HCT116 (cell line): Measurements from ENCODE around the gene SPEN. TPM values are rescaled to one million over a fixed set of nuclear protein-coding genes. Genes with fewer than 3 reads are reported as not detected.

Experiments
- ATAC-seq: fragments of 200-7000 bp; cut with Tn5 transposase; 2 replicates; pipeline ENCODE4 v1.9.1; 2020; ENCODE audit warnings: mild to moderate bottlenecking, moderate library complexity
- BruUV-seq: library from RNA; stranded (reverse); fragments of 400-500 nt; replicated peaks from 2 replicates; lab custom pipeline; 2021; lab: Mats Ljungman, UMichigan
- CTCF ChIA-PET: fragments of 300-600 bp; sonication (Branson Sonifier 250); formaldehyde crosslinking; loops from one replicate; lab custom pipeline; 2021; ENCODE audit warnings: antibody characterized with exemption; lab: Charles Lee
- POLR2A ChIA-PET: fragments of 300-600, 350-600 bp; sonication (Branson Sonifier 250); formaldehyde crosslinking; loops from one replicate; lab custom pipeline; 2021; ENCODE audit warnings: antibody characterized with exemption; lab: Charles Lee
- RAD21 ChIA-PET, 2 experiments: fragments of 300-600 bp; sonication (Branson Sonifier 250); formaldehyde crosslinking; loops; one replicate each; lab custom pipeline; 2023; ENCODE audit warnings: low total read pairs in 2 of 2; ENCODE audit not compliant: uncharacterized antibody in 2 of 2, unreplicated experiment in 2 of 2, low non-redundant PET in 1 of 2; lab: Charles Lee
- DNase-seq: peaks from one replicate; pipeline ENCODE4 v3.0.0-alpha.2; 2010; ENCODE audit warnings: low read depth, low spot score
- H2AFZ ChIP-seq: fragments of 200-600 bp; shearing (Covaris generic), sonication (generic); 2 replicates; pipeline ENCODE4 v1.6.1; 2017; ENCODE audit warnings: low read depth, mixed run types, mixed read lengths, antibody characterized with exemption, low read length; ENCODE audit not compliant: poor library complexity, severe bottlenecking
- H3K27ac ChIP-seq: 2 replicates; pipeline ENCODE4 v1.5.1; 2012; ENCODE audit warnings: low read depth, low read length
- H3K27me3 ChIP-seq: fragments of 200-600 bp; sonication (generic); 2 replicates; pipeline ENCODE4 v1.6.1; 2016; ENCODE audit warnings: mixed run types, low read length, mixed read lengths; ENCODE audit not compliant: insufficient read depth
- H3K36me3 ChIP-seq, 2 experiments: fragments of 200-500 bp in 1 of 2; fragments of 200-600 bp in 1 of 2; sonication (Bioruptor generic) in 1 of 2; sonication (generic) in 1 of 2; 2 replicates each; pipeline versions ENCODE4 v1.5.1 to v1.6.1; 2014 to 2016; ENCODE audit warnings: low read length in 2 of 2, inconsistent platforms in 1 of 2, mixed read lengths in 1 of 2, mixed run types in 1 of 2; ENCODE audit not compliant: insufficient read depth in 2 of 2, control insufficient read depth in 1 of 2
- H3K4me1 ChIP-seq, 2 experiments: fragments of 200-600 bp in 1 of 2; sonication (generic) in 1 of 2; 2 replicates each; pipeline versions ENCODE4 v1.5.1 to v1.6.1; 2012 to 2017; ENCODE audit warnings: low read length in 2 of 2, inconsistent platforms in 1 of 2, mild to moderate bottlenecking in 1 of 2, mixed read lengths in 1 of 2, mixed run types in 1 of 2, moderate library complexity in 1 of 2; ENCODE audit not compliant: insufficient read depth in 2 of 2, control insufficient read depth in 1 of 2
- H3K4me2 ChIP-seq: fragments of 200-600 bp; sonication (generic); 2 replicates; pipeline ENCODE4 v1.6.1; 2017; ENCODE audit warnings: mixed run types, low read length, mixed read lengths
- H3K4me3 ChIP-seq, 2 experiments: fragments of 200-600 bp in 1 of 2; sonication (generic) in 1 of 2; replicated peaks in 1 of 2; 2 replicates each; pipeline ENCODE4 v1.5.1; 2011 to 2016; ENCODE audit warnings: low read length in 2 of 2, control low read depth in 1 of 2, low read depth in 1 of 2, mild to moderate bottlenecking in 1 of 2, mixed read lengths in 1 of 2, mixed run types in 1 of 2
- H3K79me2 ChIP-seq: fragments of 200-600 bp; sonication (generic); 2 replicates; pipeline ENCODE4 v1.6.1; 2017; ENCODE audit warnings: mild to moderate bottlenecking, mixed run types, low read length, moderate library complexity, mixed read lengths; ENCODE audit not compliant: insufficient read depth
- H3K9ac ChIP-seq: fragments of 200-600 bp; sonication (generic); 2 replicates; pipeline ENCODE4 v1.6.1; 2016; ENCODE audit warnings: low read length, mixed read lengths
- H3K9me2 ChIP-seq: fragments of 200-600 bp; sonication (generic), shearing (Covaris generic); 2 replicates; pipeline ENCODE4 v1.6.1; 2017; ENCODE audit warnings: mixed run types, mild to moderate bottlenecking, moderate library complexity; ENCODE audit not compliant: insufficient read depth
- H3K9me3 ChIP-seq, 2 experiments: fragments of 200-500 bp in 1 of 2; fragments of 200-600 bp in 1 of 2; sonication (Bioruptor generic) in 1 of 2; sonication (generic) in 1 of 2; 2 replicates each; pipeline ENCODE4 v1.6.1; 2014 to 2017; ENCODE audit warnings: low read length in 2 of 2, mixed read lengths in 2 of 2, inconsistent platforms in 1 of 2, low read depth in 1 of 2, mild to moderate bottlenecking in 1 of 2, mixed run types in 1 of 2, moderate library complexity in 1 of 2; ENCODE audit not compliant: control insufficient read depth in 1 of 2, insufficient read depth in 1 of 2
- H4K20me1 ChIP-seq: fragments of 200-600 bp; sonication (generic), shearing (Covaris generic); 2 replicates; pipeline ENCODE4 v1.6.1; 2017; ENCODE audit warnings: mixed run types, mild to moderate bottlenecking, moderate library complexity; ENCODE audit not compliant: insufficient read depth
- EGR1 ChIP-seq: IDR thresholded peaks from 2 replicates; pipeline ENCODE4 v1.6.1; 2012; ENCODE audit warnings: low read depth
- EZH2 ChIP-seq: fragments of 200-600 bp; sonication (generic); IDR thresholded peaks from 2 replicates; pipeline ENCODE4 v1.6.1; 2017; ENCODE audit warnings: antibody characterized with exemption, mixed run types
- POLR2A ChIP-seq: IDR thresholded peaks from 2 replicates; pipeline ENCODE4 v1.7.0; 2011; ENCODE audit warnings: borderline replicate concordance; ENCODE audit not compliant: insufficient read depth, insufficient read length; ENCODE audit errors: extremely low read depth
- SP1 ChIP-seq: IDR thresholded peaks from 2 replicates; pipeline ENCODE4 v1.6.1; 2012; ENCODE audit warnings: low read depth
- SRF ChIP-seq: IDR thresholded peaks from 2 replicates; pipeline ENCODE4 v1.6.1; 2012; ENCODE audit warnings: low read depth
- ZFX ChIP-seq: fragments of 450-650 bp; IDR thresholded peaks from 2 replicates; pipeline ENCODE4 v1.6.1; 2017
- ZNF274 ChIP-seq: fragments of 200-500 bp; sonication (Bioruptor generic); IDR thresholded peaks from 2 replicates; pipeline ENCODE4 v1.6.1; 2014; ENCODE audit warnings: mild to moderate bottlenecking, low read depth, low read length, inconsistent platforms
- intact Hi-C: fragments of 100-400 bp; cut with micrococcal nuclease; formaldehyde crosslinking; loops from 2 replicates; pipeline ENCODE4 v1.10.0; 2022
- total RNA-seq: library from RNA; stranded (reverse); gene quantifications from one replicate; pipeline ENCODE4 v1.2.1, GENCODE V29; 2021; ENCODE audit not compliant: unreplicated experiment
- TF ChIP-seq, protein P1 (sequence below): IDR thresholded peaks from 2 replicates; pipeline ENCODE4 v1.6.1; 2012; ENCODE audit warnings: low read depth
- TF ChIP-seq, protein P2 (sequence below): IDR thresholded peaks from 2 replicates; pipeline ENCODE4 v1.6.1; 2012
- TF ChIP-seq, protein P3 (sequence below): IDR thresholded peaks from 2 replicates; pipeline ENCODE4 v1.6.1; 2012
- TF ChIP-seq, protein P4 (sequence below), 3 experiments: fragments of 200-600 bp in 1 of 3; sonication (generic) in 1 of 3; IDR thresholded peaks in 2 of 3; conservative IDR thresholded peaks in 1 of 3; 2 replicates each; pipeline ENCODE4 v1.5.1; 2012 to 2017; ENCODE audit warnings: low read depth in 2 of 3, low read length in 2 of 3, antibody characterized with exemption in 1 of 3, borderline replicate concordance in 1 of 3, control low read depth in 1 of 3, mild to moderate bottlenecking in 1 of 3, mixed read lengths in 1 of 3, mixed run types in 1 of 3, moderate library complexity in 1 of 3; ENCODE audit not compliant: insufficient read depth in 1 of 3

The SPEN gene
- total RNA-seq, 1 experiment from 2014 or later: 58.6 TPM

DNA sequence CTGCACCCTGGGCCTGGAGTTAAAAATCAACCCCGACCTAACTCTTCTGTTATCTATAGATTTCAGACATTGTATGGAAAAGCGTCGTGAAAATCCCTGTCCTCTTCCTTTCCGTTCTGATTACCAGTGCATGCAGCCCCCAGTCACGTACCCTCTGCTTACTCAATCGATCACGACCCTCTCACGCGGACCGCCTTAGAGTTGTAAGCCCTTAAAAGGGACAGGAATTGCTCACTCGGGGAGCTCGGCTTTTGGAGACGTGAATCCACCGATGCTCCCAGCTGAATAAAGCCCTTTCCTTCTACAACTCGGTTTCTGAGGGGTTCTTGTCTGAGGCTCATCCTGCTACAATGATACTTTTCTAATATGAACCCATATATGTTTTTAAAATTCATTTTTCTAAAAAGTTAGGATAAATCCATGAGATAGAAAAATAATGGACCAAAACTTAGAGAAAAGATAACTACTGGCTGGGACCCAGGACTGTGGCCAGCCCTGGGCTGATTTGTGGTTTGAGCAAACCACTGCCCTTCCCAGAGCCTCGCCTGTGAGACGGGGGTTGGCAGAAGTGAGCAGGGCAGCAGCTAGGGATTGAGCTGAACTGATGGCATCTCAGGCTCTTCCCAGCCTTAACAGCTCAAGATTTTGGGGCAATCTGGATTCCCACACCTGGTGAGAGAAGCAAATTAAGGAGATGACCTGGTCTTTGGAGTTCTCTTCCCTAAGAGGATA lies 45.1 kb upstream of the SPEN start (continued):
- TF ChIP-seq, protein P1, sequence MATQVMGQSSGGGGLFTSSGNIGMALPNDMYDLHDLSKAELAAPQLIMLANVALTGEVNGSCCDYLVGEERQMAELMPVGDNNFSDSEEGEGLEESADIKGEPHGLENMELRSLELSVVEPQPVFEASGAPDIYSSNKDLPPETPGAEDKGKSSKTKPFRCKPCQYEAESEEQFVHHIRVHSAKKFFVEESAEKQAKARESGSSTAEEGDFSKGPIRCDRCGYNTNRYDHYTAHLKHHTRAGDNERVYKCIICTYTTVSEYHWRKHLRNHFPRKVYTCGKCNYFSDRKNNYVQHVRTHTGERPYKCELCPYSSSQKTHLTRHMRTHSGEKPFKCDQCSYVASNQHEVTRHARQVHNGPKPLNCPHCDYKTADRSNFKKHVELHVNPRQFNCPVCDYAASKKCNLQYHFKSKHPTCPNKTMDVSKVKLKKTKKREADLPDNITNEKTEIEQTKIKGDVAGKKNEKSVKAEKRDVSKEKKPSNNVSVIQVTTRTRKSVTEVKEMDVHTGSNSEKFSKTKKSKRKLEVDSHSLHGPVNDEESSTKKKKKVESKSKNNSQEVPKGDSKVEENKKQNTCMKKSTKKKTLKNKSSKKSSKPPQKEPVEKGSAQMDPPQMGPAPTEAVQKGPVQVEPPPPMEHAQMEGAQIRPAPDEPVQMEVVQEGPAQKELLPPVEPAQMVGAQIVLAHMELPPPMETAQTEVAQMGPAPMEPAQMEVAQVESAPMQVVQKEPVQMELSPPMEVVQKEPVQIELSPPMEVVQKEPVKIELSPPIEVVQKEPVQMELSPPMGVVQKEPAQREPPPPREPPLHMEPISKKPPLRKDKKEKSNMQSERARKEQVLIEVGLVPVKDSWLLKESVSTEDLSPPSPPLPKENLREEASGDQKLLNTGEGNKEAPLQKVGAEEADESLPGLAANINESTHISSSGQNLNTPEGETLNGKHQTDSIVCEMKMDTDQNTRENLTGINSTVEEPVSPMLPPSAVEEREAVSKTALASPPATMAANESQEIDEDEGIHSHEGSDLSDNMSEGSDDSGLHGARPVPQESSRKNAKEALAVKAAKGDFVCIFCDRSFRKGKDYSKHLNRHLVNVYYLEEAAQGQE: no peak
- TF ChIP-seq POLR2A: no peak
- TF ChIP-seq ZFX: no peak
- TF ChIP-seq EGR1: no peak
- TF ChIP-seq, protein P2, sequence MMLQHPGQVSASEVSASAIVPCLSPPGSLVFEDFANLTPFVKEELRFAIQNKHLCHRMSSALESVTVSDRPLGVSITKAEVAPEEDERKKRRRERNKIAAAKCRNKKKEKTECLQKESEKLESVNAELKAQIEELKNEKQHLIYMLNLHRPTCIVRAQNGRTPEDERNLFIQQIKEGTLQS: no peak
- TF ChIP-seq EZH2: no peak
- no peak for TF ChIP-seq SRF
- no peak for TF ChIP-seq ZNF274

DNA sequence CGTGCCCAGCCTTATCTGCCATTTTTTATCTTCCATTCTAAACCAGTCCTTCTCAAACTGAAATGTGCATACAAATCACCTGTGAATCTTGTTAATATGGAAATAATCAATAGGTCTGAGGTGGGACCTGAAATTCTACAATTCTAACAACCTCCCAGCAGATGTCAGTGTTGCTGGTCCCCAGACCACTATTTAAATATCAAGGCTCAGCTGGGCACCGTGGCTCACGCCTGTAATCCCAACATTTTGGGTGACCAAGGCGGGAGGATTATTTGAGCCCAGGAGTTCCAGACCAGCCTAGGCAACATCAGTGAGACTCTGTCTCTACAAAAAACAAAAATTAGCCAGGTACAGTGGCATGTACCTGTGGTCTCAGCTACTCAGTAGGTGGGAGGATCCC lies 44.1 kb upstream of the SPEN start:
- Histone ChIP-seq H3K36me3 (no peaks in the 10 kb centered on the region), H3K4me1 (peaks cover 40 to 53% of the 10 kb centered on the region in 2 experiments), H3K27me3 (no peaks in the 10 kb centered on the region), H3K4me2 (no peak overlapping the region), H3K27ac (no peak overlapping the region), H4K20me1 (no peaks in the 10 kb centered on the region), H3K9me3 (no peaks in the 10 kb centered on the region), H2AFZ (no peak overlapping the region), H3K9me2 (no peaks in the 10 kb centered on the region), H3K4me3 (no peak overlapping the region), H3K79me2 (no peaks in the 10 kb centered on the region), H3K9ac (no peak overlapping the region)
- peak; percentile 58 for DNase-seq
- TF ChIP-seq, protein P3, sequence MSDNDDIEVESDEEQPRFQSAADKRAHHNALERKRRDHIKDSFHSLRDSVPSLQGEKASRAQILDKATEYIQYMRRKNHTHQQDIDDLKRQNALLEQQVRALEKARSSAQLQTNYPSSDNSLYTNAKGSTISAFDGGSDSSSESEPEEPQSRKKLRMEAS: no peak
- TF ChIP-seq, protein P4, sequence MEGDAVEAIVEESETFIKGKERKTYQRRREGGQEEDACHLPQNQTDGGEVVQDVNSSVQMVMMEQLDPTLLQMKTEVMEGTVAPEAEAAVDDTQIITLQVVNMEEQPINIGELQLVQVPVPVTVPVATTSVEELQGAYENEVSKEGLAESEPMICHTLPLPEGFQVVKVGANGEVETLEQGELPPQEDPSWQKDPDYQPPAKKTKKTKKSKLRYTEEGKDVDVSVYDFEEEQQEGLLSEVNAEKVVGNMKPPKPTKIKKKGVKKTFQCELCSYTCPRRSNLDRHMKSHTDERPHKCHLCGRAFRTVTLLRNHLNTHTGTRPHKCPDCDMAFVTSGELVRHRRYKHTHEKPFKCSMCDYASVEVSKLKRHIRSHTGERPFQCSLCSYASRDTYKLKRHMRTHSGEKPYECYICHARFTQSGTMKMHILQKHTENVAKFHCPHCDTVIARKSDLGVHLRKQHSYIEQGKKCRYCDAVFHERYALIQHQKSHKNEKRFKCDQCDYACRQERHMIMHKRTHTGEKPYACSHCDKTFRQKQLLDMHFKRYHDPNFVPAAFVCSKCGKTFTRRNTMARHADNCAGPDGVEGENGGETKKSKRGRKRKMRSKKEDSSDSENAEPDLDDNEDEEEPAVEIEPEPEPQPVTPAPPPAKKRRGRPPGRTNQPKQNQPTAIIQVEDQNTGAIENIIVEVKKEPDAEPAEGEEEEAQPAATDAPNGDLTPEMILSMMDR (IDR thresholded peaks at IDR 0.05 in 2 of 3, conservative IDR thresholded peaks at IDR 0.05 in 1 of 3; ENCODE audit: borderline replicate concordance in 1 of 3, insufficient read depth in 1 of 3, low read depth in 2 of 3, low read length in 2 of 3): peak in 2 of 3 experiments; percentile 53 to 59; a peak in 4 of 6 replicates
- TF ChIP-seq SP1: no peak
- CTCF ChIA-PET: interaction anchor here (0.6 to 5.8 kb wide), 5 partner anchors 11 to 201 kb away, joined by 3 to 35 read pairs (median 7); no protein-coding TSS in a partner anchor
- ATAC-seq: no peak
- BruUV-seq: no TSS peak
- POLR2A ChIA-PET: no interaction called here
- intact Hi-C loops: loop anchor here (1.0 kb wide), 1 partner anchor 191 kb away; no protein-coding TSS in a partner anchor
- RAD21 ChIA-PET: interaction anchor here in 1 of 2 experiments (0.6 to 0.7 kb wide), 2 partner anchors 134 to 192 kb away, joined by 3 to 5 read pairs; no protein-coding TSS in a partner anchor
